ENCODE data around the gene DUSP18.

DUSP18 gene

DNA sequence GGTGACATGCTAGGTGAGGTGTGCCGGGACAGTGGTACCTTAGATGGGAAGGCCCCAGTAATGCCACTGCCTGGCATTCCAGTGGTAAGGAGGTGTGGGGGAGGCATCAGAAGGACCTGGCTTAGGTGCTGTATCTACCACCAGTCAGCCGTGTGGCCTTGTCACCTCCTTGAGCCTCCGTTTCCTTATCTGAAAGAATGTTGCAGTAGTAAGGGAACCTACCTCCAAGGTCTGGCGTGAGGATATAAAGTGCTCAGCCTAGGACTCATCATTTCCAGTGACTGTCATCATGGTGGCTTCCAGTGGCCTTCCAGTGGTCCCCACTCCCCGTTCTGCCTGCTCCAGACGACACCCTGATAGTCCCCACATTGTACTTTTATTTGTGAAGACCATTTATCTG lies 6.8 kb upstream of the DUSP18 start:
- H3K9ac ChIP-seq (ENCODE audit: low read depth, low read length), result no peak overlapping the region
- H3K9me3 ChIP-seq (ENCODE audit: control insufficient read depth, insufficient read depth, low read length), result no peaks in the 10 kb centered on the region
- no peaks in the 10 kb centered on the region for H3K36me3 ChIP-seq (ENCODE audit: control insufficient read depth, insufficient read depth, low read length)
- no peak overlapping the region for H3K4me3 ChIP-seq (ENCODE audit: low read depth, low read length)
- no peaks in the 10 kb centered on the region for H3K4me1 ChIP-seq (ENCODE audit: control insufficient read depth, insufficient read depth, low read length)
- H3K27me3 ChIP-seq (ENCODE audit: control insufficient read depth, insufficient read depth, low read length), result no peaks in the 10 kb centered on the region

DNA sequence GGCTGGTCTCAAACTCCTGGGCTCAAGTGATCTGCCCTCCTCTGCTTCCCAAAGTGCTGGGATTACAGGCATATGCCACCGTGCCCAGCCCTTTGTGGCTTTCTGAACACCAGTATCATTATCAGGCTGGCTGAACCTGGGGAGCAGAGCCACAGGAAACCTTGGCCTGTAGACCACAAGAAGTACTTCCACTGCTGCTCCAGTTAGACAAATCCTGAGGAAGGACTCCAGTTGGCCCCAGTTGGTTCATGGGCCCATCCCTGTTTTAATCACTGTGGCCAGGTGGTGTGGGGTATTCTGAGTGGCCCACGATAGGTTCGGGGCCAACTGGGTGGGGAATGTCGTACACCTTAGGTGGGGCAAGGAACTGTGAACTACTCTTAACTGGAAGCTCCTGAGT lies 5.5 kb upstream of the DUSP18 start:
- no peak overlapping the region for H3K4me3 ChIP-seq (ENCODE audit: low read depth, low read length)
- peaks cover 11% of the 10 kb centered on the region for H3K27me3 ChIP-seq (ENCODE audit: control insufficient read depth, insufficient read depth, low read length)
- H3K4me1 ChIP-seq (ENCODE audit: control insufficient read depth, insufficient read depth, low read length), result peaks cover 3% of the 10 kb centered on the region
- no peaks in the 10 kb centered on the region for H3K9me3 ChIP-seq (ENCODE audit: control insufficient read depth, insufficient read depth, low read length)
- no peak overlapping the region for H3K9ac ChIP-seq (ENCODE audit: low read depth, low read length)
- H3K36me3 ChIP-seq (ENCODE audit: control insufficient read depth, insufficient read depth, low read length), result no peaks in the 10 kb centered on the region

DNA sequence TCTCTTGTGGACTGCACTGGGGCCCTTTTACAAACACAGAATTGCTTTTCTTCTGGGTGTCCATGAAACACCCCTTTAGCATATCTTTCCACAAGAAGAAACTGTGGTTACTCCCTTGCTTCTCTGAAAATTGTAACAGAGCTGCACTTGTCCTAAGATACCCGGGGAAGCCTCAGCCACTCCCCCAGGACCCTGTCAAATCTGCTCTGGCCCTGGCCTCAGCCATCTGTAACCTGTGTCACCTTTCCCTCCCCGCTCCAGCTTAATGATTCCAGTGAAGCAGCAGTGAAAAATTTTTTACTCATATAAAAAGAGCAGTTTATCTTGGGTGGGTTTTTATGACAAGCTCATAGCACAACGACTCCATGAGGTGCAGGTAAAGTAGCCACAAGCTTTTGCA lies 3.4 kb upstream of the DUSP18 start:
- Histone ChIP-seq H3K9me3 (ENCODE audit: control insufficient read depth, insufficient read depth, low read length) (no peaks in the 10 kb centered on the region), H3K27me3 (ENCODE audit: control insufficient read depth, insufficient read depth, low read length) (peaks cover 16% of the 10 kb centered on the region), H3K36me3 (ENCODE audit: control insufficient read depth, insufficient read depth, low read length) (no peaks in the 10 kb centered on the region), H3K4me3 (ENCODE audit: low read depth, low read length) (no peak overlapping the region), H3K9ac (ENCODE audit: low read depth, low read length) (no peak overlapping the region), H3K4me1 (ENCODE audit: control insufficient read depth, insufficient read depth, low read length) (peaks cover 10% of the 10 kb centered on the region)

DNA sequence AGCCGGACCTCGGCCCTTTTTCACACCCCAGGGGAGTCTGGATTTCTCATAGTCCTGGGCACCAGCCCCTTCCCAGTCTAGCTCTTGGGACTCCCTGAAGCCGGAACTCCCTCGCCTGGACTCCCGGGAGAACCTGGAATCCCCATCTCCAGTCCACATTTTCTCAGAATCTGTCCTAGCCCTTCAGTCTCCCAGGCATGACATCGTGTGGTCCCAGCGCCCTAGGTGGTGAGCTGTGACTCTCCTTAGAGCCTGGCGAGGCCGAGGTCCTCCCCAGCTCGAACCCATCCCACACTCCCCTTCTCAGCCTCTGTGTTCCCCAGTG lies 673 bp upstream of the DUSP18 start:
- H3K9ac ChIP-seq (ENCODE audit: low read depth, low read length), result peak overlapping the region; percentile 65
- no peaks in the 10 kb centered on the region for H3K36me3 ChIP-seq (ENCODE audit: control insufficient read depth, insufficient read depth, low read length)

DNA sequence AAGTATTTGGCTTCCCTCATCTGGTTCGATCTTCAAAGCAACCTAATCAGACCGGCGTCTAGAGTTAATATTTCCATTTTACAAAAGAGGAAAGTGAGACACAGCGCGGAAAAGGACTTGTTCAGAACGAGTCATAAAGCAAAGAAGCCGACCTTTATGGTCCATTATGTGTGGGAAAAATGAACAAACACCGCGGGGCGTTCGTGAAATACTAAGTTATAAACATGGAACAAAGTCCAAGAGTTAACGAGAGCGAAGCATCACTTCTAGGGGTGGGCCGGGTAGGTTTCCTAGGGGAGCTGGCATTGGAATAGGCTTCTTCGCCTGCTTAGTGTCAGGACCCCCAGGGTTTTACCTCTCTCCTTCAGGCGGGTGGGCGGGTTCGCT lies 575 bp downstream of the DUSP18 start:
- no peaks in the 10 kb centered on the region for H3K36me3 ChIP-seq (ENCODE audit: control insufficient read depth, insufficient read depth, low read length)
- H3K27me3 ChIP-seq (ENCODE audit: control insufficient read depth, insufficient read depth, low read length), result peaks cover 18% of the 10 kb centered on the region
- H3K4me3 ChIP-seq (ENCODE audit: low read depth, low read length), result peak overlapping the region; percentile 82
- no peak overlapping the region for H3K9ac ChIP-seq (ENCODE audit: low read depth, low read length)
- peaks cover 10% of the 10 kb centered on the region for H3K4me1 ChIP-seq (ENCODE audit: control insufficient read depth, insufficient read depth, low read length)
- no peaks in the 10 kb centered on the region for H3K9me3 ChIP-seq (ENCODE audit: control insufficient read depth, insufficient read depth, low read length)

More for the DNA sequence above, 673 bp upstream of the DUSP18 start:
- Histone ChIP-seq H3K27me3 (ENCODE audit: control insufficient read depth, insufficient read depth, low read length) (peaks cover 18% of the 10 kb centered on the region), H3K4me1 (ENCODE audit: control insufficient read depth, insufficient read depth, low read length) (peaks cover 10% of the 10 kb centered on the region), H3K9me3 (ENCODE audit: control insufficient read depth, insufficient read depth, low read length) (no peaks in the 10 kb centered on the region), H3K4me3 (ENCODE audit: low read depth, low read length) (peak overlapping the region; percentile 82)

DNA sequence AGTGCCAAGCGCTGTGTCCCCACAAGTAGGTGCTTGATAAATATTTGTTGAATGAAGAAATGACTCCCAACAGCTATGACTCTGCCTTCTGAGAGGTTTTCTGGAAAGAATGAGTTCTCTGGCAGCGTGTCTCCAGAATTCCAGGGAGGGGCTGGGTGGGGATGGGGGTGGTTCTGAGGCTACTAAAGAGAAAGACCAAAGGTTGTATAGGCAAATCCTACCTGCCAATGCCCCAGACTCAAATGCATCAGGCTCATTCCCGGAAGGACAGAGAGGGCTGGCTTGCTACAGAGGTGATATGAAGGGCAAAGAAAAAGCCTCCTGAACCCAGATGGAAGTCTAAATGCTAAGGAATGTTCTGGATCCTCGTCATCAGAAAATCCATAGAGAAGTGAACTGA lies 1.9 kb downstream of the DUSP18 start:
- no peaks in the 10 kb centered on the region for H3K36me3 ChIP-seq (ENCODE audit: control insufficient read depth, insufficient read depth, low read length)
- peaks cover 10% of the 10 kb centered on the region for H3K4me1 ChIP-seq (ENCODE audit: control insufficient read depth, insufficient read depth, low read length)
- peaks cover 18% of the 10 kb centered on the region for H3K27me3 ChIP-seq (ENCODE audit: control insufficient read depth, insufficient read depth, low read length)
- no peak overlapping the region for H3K9ac ChIP-seq (ENCODE audit: low read depth, low read length)
- no peaks in the 10 kb centered on the region for H3K9me3 ChIP-seq (ENCODE audit: control insufficient read depth, insufficient read depth, low read length)
- H3K4me3 ChIP-seq (ENCODE audit: low read depth, low read length), result no peak overlapping the region

DNA sequence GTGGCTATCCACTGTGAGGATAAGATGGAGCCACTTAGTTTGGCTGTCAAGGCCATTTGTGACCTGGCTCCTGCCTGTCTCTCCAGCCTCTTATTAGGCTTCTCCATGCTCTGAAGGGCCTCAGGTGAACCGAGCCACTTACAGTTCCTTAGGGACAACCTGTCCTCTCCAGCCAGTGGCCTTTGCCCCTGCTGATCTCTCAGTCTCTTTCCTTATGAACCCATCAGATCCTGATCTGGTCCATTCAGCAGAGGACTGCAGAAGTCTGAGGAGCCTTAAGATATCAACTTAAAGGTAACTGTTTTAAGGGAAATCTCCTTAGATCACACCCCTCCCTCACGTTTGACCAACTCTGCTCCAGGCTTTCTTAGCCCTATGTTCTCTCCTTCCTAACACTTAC lies 2.4 kb downstream of the DUSP18 start:
- Histone ChIP-seq H3K9me3 (ENCODE audit: control insufficient read depth, insufficient read depth, low read length) (no peaks in the 10 kb centered on the region), H3K4me1 (ENCODE audit: control insufficient read depth, insufficient read depth, low read length) (peaks cover 10% of the 10 kb centered on the region), H3K27me3 (ENCODE audit: control insufficient read depth, insufficient read depth, low read length) (peaks cover 18% of the 10 kb centered on the region), H3K4me3 (ENCODE audit: low read depth, low read length) (no peak overlapping the region), H3K36me3 (ENCODE audit: control insufficient read depth, insufficient read depth, low read length) (no peaks in the 10 kb centered on the region), H3K9ac (ENCODE audit: low read depth, low read length) (no peak overlapping the region)

DNA sequence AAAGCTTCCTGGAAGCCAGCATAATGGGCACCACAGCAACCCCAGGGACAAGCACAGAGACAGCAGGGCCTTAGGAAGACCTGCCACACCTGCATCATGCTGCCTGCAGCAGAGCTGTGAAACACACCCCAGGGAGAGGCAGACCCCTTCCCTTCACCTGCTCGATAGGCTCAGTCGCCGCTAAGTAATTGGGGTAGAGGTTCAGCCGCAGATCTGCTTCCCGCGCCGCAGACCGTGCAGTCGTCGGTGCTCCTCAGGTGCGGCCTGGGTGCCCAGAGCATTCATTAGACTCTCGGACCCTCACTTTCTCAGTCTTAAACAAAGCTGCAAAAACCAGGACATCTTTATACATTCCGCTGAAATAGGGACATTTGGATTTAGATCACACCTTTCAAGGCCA lies 2.9 kb downstream of the DUSP18 start:
- Histone ChIP-seq H3K4me1 (ENCODE audit: control insufficient read depth, insufficient read depth, low read length) (peaks cover 10% of the 10 kb centered on the region), H3K4me3 (ENCODE audit: low read depth, low read length) (no peak overlapping the region), H3K36me3 (ENCODE audit: control insufficient read depth, insufficient read depth, low read length) (no peaks in the 10 kb centered on the region), H3K9me3 (ENCODE audit: control insufficient read depth, insufficient read depth, low read length) (no peaks in the 10 kb centered on the region), H3K27me3 (ENCODE audit: control insufficient read depth, insufficient read depth, low read length) (peaks cover 18% of the 10 kb centered on the region), H3K9ac (ENCODE audit: low read depth, low read length) (no peak overlapping the region)

DNA sequence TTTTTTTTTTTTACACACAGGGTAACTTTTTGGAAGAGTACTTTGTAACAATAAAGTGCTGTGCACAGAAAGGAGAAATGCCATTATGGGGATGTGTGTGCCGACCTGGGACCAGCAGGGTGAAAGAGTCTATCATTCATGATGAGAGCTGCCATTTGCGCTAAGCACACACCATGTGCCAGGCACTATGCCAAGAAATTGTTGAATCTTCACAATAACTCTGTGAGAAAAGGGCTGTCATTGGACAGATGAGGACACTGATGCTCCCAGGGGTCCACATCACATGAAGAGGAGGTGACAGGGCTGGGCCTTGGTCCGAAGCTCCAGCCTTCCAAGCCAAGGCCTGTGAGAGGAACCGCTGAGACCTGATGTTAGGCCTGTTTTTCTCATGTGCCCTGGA lies 5.6 kb downstream of the DUSP18 start:
- H3K4me3 ChIP-seq (ENCODE audit: low read depth, low read length), result no peak overlapping the region
- peaks cover 6% of the 10 kb centered on the region for H3K4me1 ChIP-seq (ENCODE audit: control insufficient read depth, insufficient read depth, low read length)
- H3K9me3 ChIP-seq (ENCODE audit: control insufficient read depth, insufficient read depth, low read length), result no peaks in the 10 kb centered on the region

DNA sequence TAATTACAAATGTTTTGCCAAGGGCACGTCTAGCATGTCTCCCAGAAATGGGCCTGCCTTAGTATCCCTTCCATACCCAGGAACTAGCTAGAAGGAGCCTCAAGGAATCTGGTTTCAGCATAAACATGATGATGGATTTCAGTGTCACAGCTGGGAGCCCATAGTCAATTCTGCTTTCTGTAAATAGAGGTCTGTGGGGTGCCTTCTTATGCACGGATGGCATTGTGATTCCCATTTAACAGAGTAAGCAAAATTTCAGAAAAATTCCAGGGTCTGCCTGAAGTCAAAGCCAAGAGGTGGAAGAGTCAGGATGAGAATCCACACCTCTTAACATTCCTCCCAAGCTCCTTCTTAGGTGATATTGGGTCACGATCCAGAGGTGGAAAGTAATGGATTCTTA lies 12.1 kb downstream of the DUSP18 start:
- no peaks in the 10 kb centered on the region for H3K27me3 ChIP-seq (ENCODE audit: control insufficient read depth, insufficient read depth, low read length)
- H3K9me3 ChIP-seq (ENCODE audit: control insufficient read depth, insufficient read depth, low read length), result no peaks in the 10 kb centered on the region
- H3K36me3 ChIP-seq (ENCODE audit: control insufficient read depth, insufficient read depth, low read length), result no peaks in the 10 kb centered on the region
- no peak overlapping the region for H3K4me3 ChIP-seq (ENCODE audit: low read depth, low read length)
- H3K9ac ChIP-seq (ENCODE audit: low read depth, low read length), result no peak overlapping the region
- H3K4me1 ChIP-seq (ENCODE audit: control insufficient read depth, insufficient read depth, low read length), result peaks cover 2% of the 10 kb centered on the region

More for the DNA sequence above, 5.6 kb downstream of the DUSP18 start:
- no peaks in the 10 kb centered on the region for H3K36me3 ChIP-seq (ENCODE audit: control insufficient read depth, insufficient read depth, low read length)
- H3K27me3 ChIP-seq (ENCODE audit: control insufficient read depth, insufficient read depth, low read length), result peaks cover 7% of the 10 kb centered on the region
- no peak overlapping the region for H3K9ac ChIP-seq (ENCODE audit: low read depth, low read length)

DNA sequence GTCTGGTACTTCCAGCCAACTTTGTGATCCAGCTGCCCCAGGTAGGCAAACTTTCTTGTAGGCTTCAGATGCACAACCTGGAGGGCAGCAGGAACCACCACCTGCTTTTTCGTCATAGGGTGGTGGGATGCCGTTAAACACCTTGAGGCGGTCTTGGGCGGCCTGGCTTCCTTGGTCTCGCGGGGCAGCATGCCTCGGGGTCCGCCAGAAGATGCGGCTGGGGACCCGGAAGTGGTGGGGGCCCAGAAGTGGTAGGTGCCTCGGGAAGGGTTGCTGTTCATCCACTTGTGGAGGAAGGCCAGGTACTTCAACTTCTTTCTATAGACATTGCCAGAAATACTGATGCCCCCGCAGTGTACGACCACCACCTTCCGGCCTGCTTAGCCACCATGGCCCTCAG lies 13.3 kb downstream of the DUSP18 start:
- Histone ChIP-seq H3K27me3 (ENCODE audit: control insufficient read depth, insufficient read depth, low read length) (no peaks in the 10 kb centered on the region), H3K4me3 (ENCODE audit: low read depth, low read length) (no peak overlapping the region), H3K9me3 (ENCODE audit: control insufficient read depth, insufficient read depth, low read length) (no peaks in the 10 kb centered on the region), H3K4me1 (ENCODE audit: control insufficient read depth, insufficient read depth, low read length) (peaks cover 2% of the 10 kb centered on the region), H3K9ac (ENCODE audit: low read depth, low read length) (no peak overlapping the region), H3K36me3 (ENCODE audit: control insufficient read depth, insufficient read depth, low read length) (no peaks in the 10 kb centered on the region)

DNA sequence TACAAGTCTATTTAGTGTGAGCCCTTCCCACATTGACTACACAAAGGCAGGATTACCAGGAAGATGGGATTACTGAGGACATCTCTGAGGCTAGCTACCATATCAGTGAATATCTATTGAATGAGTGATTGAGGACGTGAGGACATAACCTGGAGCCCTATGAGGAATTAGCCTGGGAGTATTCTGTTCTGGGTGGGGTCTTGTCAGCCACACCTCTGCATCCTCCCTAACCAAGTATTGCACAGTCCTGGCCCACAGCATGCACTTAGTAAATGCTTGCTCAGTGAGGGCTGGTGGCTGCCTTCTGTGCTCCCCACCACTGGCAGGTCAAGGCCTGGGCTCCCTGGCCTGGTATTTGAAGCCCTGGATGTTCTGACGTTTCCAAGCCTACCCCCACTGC lies 14.8 kb downstream of the DUSP18 start:
- Histone ChIP-seq H3K9me3 (ENCODE audit: control insufficient read depth, insufficient read depth, low read length) (no peaks in the 10 kb centered on the region), H3K9ac (ENCODE audit: low read depth, low read length) (no peak overlapping the region), H3K36me3 (ENCODE audit: control insufficient read depth, insufficient read depth, low read length) (no peaks in the 10 kb centered on the region), H3K4me3 (ENCODE audit: low read depth, low read length) (no peak overlapping the region), H3K27me3 (ENCODE audit: control insufficient read depth, insufficient read depth, low read length) (no peaks in the 10 kb centered on the region), H3K4me1 (ENCODE audit: control insufficient read depth, insufficient read depth, low read length) (peaks cover 2% of the 10 kb centered on the region)

Data from iPS-15b (cell line).